AG08395 (cell line): ENCODE data around the gene FXYD6.
A peak's percentile ranks its signal among the peaks of the same experiment; 100 is the strongest.

ENCODE experiments used
- DNase-seq: peaks from one replicate; pipeline ENCODE4 v3.0.0; 2012; ENCODE audit warnings: mixed read lengths, low spot score

The FXYD6 gene

GRCh38 chr11:117828611-117829368 lies 47.7 kb downstream of the FXYD6 start:
- DNase-seq: peak; percentile 61

GRCh38 chr11:117827521-117828511 lies 48.6 kb downstream of the FXYD6 start:
- no peak for DNase-seq

GRCh38 chr11:117826832-117827231 lies 49.6 kb downstream of the FXYD6 start:
- DNase-seq: no peak

GRCh38 chr11:117826190-117826570 lies 50.3 kb downstream of the FXYD6 start:
- DNase-seq: no peak

- DNase-seq: no peak
Observed at GRCh38 chr11:117825538-117826189, 50.8 kb downstream of the FXYD6 start.

- DNase-seq: no peak
Observed at GRCh38 chr11:117824571-117825537, 51.6 kb downstream of the FXYD6 start, which contains the start of gene FXYD2. FXYD2 (minus strand) TSS chr11:117824744; CDS start chr11:117824678, 66 bp downstream.

GRCh38 chr11:117823946-117824420 lies 52.5 kb downstream of the FXYD6 start:
- no peak for DNase-seq

GRCh38 chr11:117823294-117823945 lies 53.0 kb downstream of the FXYD6 start:
- no peak for DNase-seq

GRCh38 chr11:117822074-117823033 lies 54.1 kb downstream of the FXYD6 start:
- peak; percentile 38 for DNase-seq

- DNase-seq: no peak
Observed at GRCh38 chr11:117821431-117821830, 55.0 kb downstream of the FXYD6 start.

- no peak for DNase-seq
Observed at GRCh38 chr11:117820516-117820915, 55.9 kb downstream of the FXYD6 start.

- DNase-seq: no peak
Observed at GRCh38 chr11:117820071-117820470, 56.4 kb downstream of the FXYD6 start.

GRCh38 chr11:117819096-117820040 lies 57.1 kb downstream of the FXYD6 start:
- DNase-seq: peak; percentile 59

- no peak for DNase-seq
Observed at GRCh38 chr11:117818041-117818873, 58.2 kb downstream of the FXYD6 start.

- DNase-seq: peak; percentile 79
Observed at GRCh38 chr11:117817368-117818040, 59.0 kb downstream of the FXYD6 start.

- no peak for DNase-seq
Observed at GRCh38 chr11:117816846-117817367, 59.6 kb downstream of the FXYD6 start.
